MM.1S (cell line): ENCODE results near the gene DPH7.
"Not testable (repeated sequence)": the region's sequence is repeated elsewhere in the genome, so short reads cannot be mapped to it uniquely, and the experiment has no call there.

Experiments
- DNase-seq: peaks from one replicate; pipeline ENCODE4 v3.0.0-alpha.2; 2015
- H2AFZ ChIP-seq: fragments of 300-600 bp; sonication (generic); 2 replicates; pipeline ENCODE4 v1.6.0; 2016; ENCODE audit warnings: antibody characterized with exemption, low read length
- H3F3A ChIP-seq: fragments of 300-600 bp; sonication (generic); 2 replicates; pipeline ENCODE4 v1.6.1; 2016; ENCODE audit warnings: mild to moderate bottlenecking, antibody characterized with exemption, low read length, moderate library complexity, mixed read lengths; ENCODE audit not compliant: insufficient read depth
- H3K27ac ChIP-seq: fragments of 300-600 bp; sonication (generic); 2 replicates; pipeline ENCODE4 v1.5.1; 2016; ENCODE audit warnings: mild to moderate bottlenecking, low read length
- H3K27me3 ChIP-seq: fragments of 300-600 bp; sonication (generic); replicated peaks from 2 replicates; pipeline ENCODE4 v1.6.0; 2016; ENCODE audit warnings: low read length; ENCODE audit not compliant: insufficient read depth
- H3K36me3 ChIP-seq: fragments of 300-600 bp; sonication (generic); replicated peaks from 2 replicates; pipeline ENCODE4 v1.6.1; 2016; ENCODE audit warnings: mild to moderate bottlenecking, low read length, mixed read lengths; ENCODE audit not compliant: insufficient read depth
- H3K4me1 ChIP-seq: fragments of 300-600 bp; sonication (generic); 2 replicates; pipeline ENCODE4 v1.6.1; 2016; ENCODE audit warnings: low read length, mixed read lengths
- H3K4me2 ChIP-seq: fragments of 300-600 bp; sonication (generic); 2 replicates; pipeline ENCODE4 v1.6.0; 2016; ENCODE audit warnings: low read depth, low read length
- H3K4me3 ChIP-seq: fragments of 300-600 bp; sonication (generic); 2 replicates; pipeline ENCODE4 v1.5.1; 2016; ENCODE audit warnings: low read length, mixed read lengths
- H3K79me2 ChIP-seq: fragments of 300-600 bp; sonication (generic); 2 replicates; pipeline ENCODE4 v1.6.1; 2016; ENCODE audit warnings: mixed run types, low read length, mixed read lengths
- H3K9ac ChIP-seq: fragments of 300-600 bp; sonication (generic); 2 replicates; pipeline ENCODE4 v1.6.1; 2016; ENCODE audit warnings: low read length, mixed read lengths
- H3K9me2 ChIP-seq: fragments of 300-600 bp; sonication (generic); replicated peaks from 2 replicates; pipeline ENCODE4 v1.6.1; 2016; ENCODE audit warnings: mild to moderate bottlenecking, low read length, mixed read lengths; ENCODE audit not compliant: insufficient read depth
- H3K9me3 ChIP-seq: fragments of 300-600 bp; sonication (generic); replicated peaks from 2 replicates; pipeline ENCODE4 v1.6.1; 2016; ENCODE audit warnings: mild to moderate bottlenecking, low read length, mixed read lengths; ENCODE audit not compliant: insufficient read depth
- H4K20me1 ChIP-seq: fragments of 300-600 bp; sonication (generic); 2 replicates; pipeline ENCODE4 v1.6.1; 2016; ENCODE audit warnings: mild to moderate bottlenecking, low read length, moderate library complexity, mixed read lengths; ENCODE audit not compliant: insufficient read depth
- EZH2 ChIP-seq: fragments of 300-600 bp; sonication (generic); optimal IDR thresholded peaks from 2 replicates; pipeline ENCODE3; 2017; ENCODE audit warnings: low read depth, mild to moderate bottlenecking, antibody characterized with exemption, low read length, mixed read lengths
- EZH2phosphoT487 ChIP-seq: fragments of 300-600 bp; sonication (generic); IDR thresholded peaks from 2 replicates; pipeline ENCODE4 v1.6.1; 2018; ENCODE audit warnings: antibody characterized with exemption, low read length
- TF ChIP-seq, protein P1 (sequence below): fragments of 300-600 bp; sonication (generic); IDR thresholded peaks from 2 replicates; pipeline ENCODE4 v1.5.1; 2016; ENCODE audit warnings: antibody characterized with exemption, low read length, mixed read lengths

Gene DPH7

DNA sequence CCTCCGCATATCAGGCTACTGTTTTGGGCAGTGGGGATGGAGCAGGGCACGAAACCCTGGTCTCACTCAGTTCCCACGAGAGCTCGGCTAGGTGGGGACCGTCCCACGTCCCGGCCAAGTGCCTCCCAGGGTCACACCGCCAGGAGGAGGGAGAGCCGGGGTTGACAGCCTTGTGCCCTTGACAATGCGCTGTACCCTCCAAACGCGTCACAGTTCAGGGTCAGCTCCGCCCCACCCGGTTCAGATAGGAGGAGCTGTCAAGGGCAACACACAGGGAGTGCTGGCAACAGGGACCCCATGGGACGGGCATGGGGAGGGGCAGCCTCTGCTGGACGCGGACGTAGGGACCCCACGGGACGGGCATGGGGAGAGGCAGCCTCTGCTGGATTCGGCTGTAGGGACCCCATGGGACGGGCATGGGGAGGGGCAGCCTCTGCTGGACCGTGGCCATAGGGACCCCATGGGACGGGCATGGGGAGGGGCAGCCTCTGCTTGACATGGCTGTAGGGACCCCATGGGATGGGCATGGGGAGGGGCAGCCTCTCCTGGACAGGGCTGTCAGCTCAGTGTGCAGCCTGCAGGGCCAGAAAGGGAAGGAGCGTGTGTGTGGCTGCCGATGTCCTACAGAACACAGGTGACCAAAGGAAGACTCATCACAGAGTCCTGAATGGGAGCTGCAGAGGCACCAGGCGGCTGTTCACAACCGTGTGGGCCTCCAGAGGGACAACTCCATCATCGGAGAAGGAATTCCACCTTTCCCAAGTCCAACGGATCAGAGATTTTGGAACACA, 57.9 kb downstream of the DPH7 start:
- Histone ChIP-seq H3K9me3 (no peaks in the 10 kb centered on the region), H3K4me1 (no peaks in the 10 kb centered on the region), H3K4me3 (no peak overlapping the region), H3F3A (no peaks in the 10 kb centered on the region), H3K27ac (no peak overlapping the region), H3K36me3 (no peaks in the 10 kb centered on the region), H3K79me2 (no peaks in the 10 kb centered on the region), H4K20me1 (no peaks in the 10 kb centered on the region), H3K9me2 (no peaks in the 10 kb centered on the region), H3K27me3 (no peaks in the 10 kb centered on the region), H3K4me2 (no peak overlapping the region), H3K9ac (no peak overlapping the region), H2AFZ (no peak overlapping the region)
- DNase-seq, result no peak
- TF ChIP-seq EZH2phosphoT487 (no peak), EZH2 (no peak)
- TF ChIP-seq, protein P1, sequence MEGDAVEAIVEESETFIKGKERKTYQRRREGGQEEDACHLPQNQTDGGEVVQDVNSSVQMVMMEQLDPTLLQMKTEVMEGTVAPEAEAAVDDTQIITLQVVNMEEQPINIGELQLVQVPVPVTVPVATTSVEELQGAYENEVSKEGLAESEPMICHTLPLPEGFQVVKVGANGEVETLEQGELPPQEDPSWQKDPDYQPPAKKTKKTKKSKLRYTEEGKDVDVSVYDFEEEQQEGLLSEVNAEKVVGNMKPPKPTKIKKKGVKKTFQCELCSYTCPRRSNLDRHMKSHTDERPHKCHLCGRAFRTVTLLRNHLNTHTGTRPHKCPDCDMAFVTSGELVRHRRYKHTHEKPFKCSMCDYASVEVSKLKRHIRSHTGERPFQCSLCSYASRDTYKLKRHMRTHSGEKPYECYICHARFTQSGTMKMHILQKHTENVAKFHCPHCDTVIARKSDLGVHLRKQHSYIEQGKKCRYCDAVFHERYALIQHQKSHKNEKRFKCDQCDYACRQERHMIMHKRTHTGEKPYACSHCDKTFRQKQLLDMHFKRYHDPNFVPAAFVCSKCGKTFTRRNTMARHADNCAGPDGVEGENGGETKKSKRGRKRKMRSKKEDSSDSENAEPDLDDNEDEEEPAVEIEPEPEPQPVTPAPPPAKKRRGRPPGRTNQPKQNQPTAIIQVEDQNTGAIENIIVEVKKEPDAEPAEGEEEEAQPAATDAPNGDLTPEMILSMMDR, result no peak

DNA sequence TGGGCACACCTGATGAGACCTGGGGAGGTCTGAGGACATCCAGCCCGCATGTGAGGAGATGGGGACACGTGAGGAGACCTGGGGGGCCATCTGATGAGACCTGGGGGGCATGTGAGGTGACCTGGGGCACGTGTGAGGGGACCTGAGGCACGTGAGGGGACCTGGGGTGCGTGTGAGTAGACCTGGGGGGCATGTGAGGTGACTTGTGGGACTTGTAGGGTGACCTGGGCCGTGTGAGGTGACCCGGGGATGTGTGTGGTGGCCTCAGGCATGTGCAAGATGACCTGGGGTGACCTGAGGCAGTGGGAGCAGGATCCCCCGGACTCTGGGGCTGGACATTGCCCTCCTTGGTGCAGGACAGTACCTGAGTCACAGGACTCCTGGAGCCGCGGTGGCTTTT, 59.2 kb downstream of the DPH7 start:
- no peaks in the 10 kb centered on the region for H3F3A ChIP-seq
- no peak overlapping the region for H2AFZ ChIP-seq
- DNase-seq, result no peak
- H3K9me3 ChIP-seq, result no peaks in the 10 kb centered on the region
- no peaks in the 10 kb centered on the region for H3K4me1 ChIP-seq
- H4K20me1 ChIP-seq, result no peaks in the 10 kb centered on the region
- H3K4me3 ChIP-seq, result no peak overlapping the region
- no peaks in the 10 kb centered on the region for H3K36me3 ChIP-seq
- H3K79me2 ChIP-seq, result no peaks in the 10 kb centered on the region
- no peak overlapping the region for H3K4me2 ChIP-seq
- no peak overlapping the region for H3K27ac ChIP-seq
- no peak overlapping the region for H3K9ac ChIP-seq
- no peaks in the 10 kb centered on the region for H3K27me3 ChIP-seq
- no peaks in the 10 kb centered on the region for H3K9me2 ChIP-seq
- TF ChIP-seq EZH2, result no peak
- TF ChIP-seq EZH2phosphoT487, result no peak

DNA sequence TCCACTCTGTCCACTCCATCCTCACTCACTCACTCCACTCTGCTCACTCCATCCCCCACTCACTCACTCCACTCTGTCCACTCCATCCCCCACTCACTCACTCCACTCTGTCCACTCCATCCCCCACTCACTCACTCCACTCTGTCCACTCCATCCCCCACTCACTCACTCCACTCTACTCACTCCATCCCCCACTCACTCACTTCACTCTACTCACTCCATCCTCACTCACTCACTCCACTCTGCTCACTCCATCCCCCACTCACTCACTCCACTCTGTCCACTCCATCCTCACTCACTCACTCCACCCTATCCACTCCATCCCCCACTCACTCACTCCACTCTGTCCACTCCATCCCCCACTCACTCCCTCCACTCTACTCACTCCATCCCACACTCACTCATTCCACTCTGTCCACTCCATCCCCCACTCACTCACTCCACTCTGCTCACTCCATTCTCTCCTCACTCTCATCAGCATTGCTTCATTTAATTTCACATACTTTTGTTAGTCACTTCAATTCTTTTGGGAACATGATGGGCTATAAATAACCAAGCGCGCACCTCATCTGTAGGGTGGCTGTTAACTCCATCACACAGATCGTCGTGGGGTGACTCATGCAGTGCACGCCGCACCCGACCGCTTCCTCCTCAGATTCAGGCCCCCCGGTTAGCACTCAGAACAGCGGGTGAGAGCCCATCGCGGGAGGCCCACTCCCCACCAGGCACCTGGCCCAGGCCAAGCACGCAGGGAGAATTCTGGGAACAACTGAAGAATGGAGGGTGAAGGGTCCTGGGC, 59.9 kb downstream of the DPH7 start:
- H3K9ac ChIP-seq, H3K4me2 ChIP-seq, H3K9me2 ChIP-seq, H3K27ac ChIP-seq, H3K79me2 ChIP-seq, H3K4me1 ChIP-seq, H3K36me3 ChIP-seq, DNase-seq, H3K4me3 ChIP-seq, H4K20me1 ChIP-seq, H3K9me3 ChIP-seq, H3K27me3 ChIP-seq, H3F3A ChIP-seq, H2AFZ ChIP-seq: not testable (repeated sequence)

DNA sequence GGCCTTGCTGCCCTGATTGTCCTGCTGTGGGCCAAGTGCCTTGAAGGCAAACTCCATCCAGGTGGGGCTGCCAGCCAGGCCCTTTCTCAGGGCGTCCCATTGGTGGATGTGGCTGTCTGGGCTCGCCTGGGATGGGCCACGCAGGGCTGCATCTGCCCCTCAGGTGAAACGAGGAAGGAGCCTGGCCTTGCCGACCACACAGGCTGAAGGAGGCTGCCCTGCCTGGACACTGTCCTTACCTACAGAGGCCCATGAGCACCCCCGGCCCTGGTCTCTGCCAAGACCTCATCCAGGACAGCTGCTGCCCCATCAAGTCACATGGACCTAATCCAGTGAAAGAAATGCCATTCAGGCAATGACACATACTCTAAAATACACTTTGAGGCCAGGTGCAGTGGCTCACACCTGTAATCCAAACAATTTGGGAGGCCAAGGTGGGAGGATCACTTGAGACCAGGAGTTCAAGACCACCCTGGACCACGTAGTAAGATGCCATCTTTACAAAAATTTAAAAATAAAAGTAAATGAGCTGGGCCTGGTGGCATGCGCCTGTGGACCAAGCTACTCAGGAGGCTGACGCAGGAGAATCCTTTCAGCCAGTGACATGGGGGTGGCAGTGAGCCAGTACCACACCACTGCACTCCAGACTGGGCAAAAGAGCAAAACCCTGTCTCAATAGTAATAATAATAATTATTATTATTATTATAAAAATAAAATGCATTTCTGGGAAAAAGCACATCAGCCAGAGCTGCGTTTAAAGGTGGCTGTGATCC, 62.4 kb downstream of the DPH7 start:
- Histone ChIP-seq H3K79me2 (no peaks in the 10 kb centered on the region), H3K4me2 (no peak overlapping the region), H3K4me1 (peaks cover 17% of the 10 kb centered on the region), H3K4me3 (no peak overlapping the region), H3K9ac (no peak overlapping the region), H4K20me1 (no peaks in the 10 kb centered on the region), H3K9me3 (no peaks in the 10 kb centered on the region), H3K9me2 (no peaks in the 10 kb centered on the region), H3F3A (peaks cover 16% of the 10 kb centered on the region), H3K36me3 (no peaks in the 10 kb centered on the region), H3K27me3 (no peaks in the 10 kb centered on the region), H3K27ac (no peak overlapping the region), H2AFZ (no peak overlapping the region)
- no peak for DNase-seq
- TF ChIP-seq EZH2, result no peak
- TF ChIP-seq, protein P1, result no peak
- TF ChIP-seq EZH2phosphoT487, result no peak
